Bronchial epithelial cell (primary cell): ENCODE data around the gene PKD2L2. TPM values are rescaled to one million over a fixed set of nuclear protein-coding genes. Genes with fewer than 3 reads are reported as not detected.

Experiments
- DNase-seq: peaks from one replicate; pipeline ENCODE4 v3.0.0-alpha.2; 2010; ENCODE audit warnings: low read depth
- FAIRE-seq: peaks from 2 replicates; lab custom pipeline; 2011; peaks lifted over from hg19 to GRCh38; lab: Jason Lieb, UNC
- H3K27me3 ChIP-seq: 2 replicates; pipeline ENCODE4 v1.5.1; 2011; ENCODE audit warnings: low read length; ENCODE audit not compliant: control insufficient read depth, insufficient read depth
- H3K36me3 ChIP-seq: 2 replicates; pipeline ENCODE4 v1.5.1; 2011; ENCODE audit warnings: low read length; ENCODE audit not compliant: control insufficient read depth, insufficient read depth
- H3K4me3 ChIP-seq: 2 replicates; pipeline ENCODE4 v1.5.1; 2011; ENCODE audit warnings: mild to moderate bottlenecking, low read depth, low read length, control low read depth
- CTCF ChIP-seq: IDR thresholded peaks from 2 replicates; pipeline ENCODE4 v1.5.1; 2011; ENCODE audit warnings: mild to moderate bottlenecking, moderate library complexity, low read length, control low read depth, inconsistent platforms; ENCODE audit not compliant: insufficient read depth, severe bottlenecking
- total RNA-seq: library from RNA; depleted of rRNA; stranded (reverse); fragments of >200 nt; gene quantifications from 2 replicates; pipeline ENCODE4 v1.2.1, GENCODE V29; 2014

PKD2L2 gene
- total RNA-seq, 1 donor from 2014 or later = not detected

DNA sequence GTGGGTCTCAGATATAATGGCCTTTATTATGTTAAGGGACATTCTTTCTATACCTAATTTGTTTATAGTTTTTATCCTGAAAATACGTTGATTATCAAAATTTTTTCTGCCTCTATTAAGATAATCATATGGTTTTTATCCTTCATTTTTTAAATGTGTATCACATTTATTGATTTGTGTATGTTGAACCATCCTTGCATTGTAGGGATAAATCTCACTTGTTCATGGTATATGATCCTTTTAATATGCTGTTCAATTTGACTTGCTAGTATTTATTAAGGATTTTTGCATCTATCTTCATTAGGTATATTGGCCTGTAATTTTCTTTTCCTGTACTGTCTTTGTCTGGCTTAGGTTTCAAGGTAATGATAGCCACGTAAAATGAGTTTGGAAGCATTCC lies 25.5 kb downstream of the PKD2L2 start:
- no peak for TF ChIP-seq CTCF
- DNase-seq (no peak), FAIRE-seq (no peak)
- no peaks in the 10 kb centered on the region for H3K27me3 ChIP-seq
- no peak overlapping the region for H3K4me3 ChIP-seq
- no peaks in the 10 kb centered on the region for H3K36me3 ChIP-seq

DNA sequence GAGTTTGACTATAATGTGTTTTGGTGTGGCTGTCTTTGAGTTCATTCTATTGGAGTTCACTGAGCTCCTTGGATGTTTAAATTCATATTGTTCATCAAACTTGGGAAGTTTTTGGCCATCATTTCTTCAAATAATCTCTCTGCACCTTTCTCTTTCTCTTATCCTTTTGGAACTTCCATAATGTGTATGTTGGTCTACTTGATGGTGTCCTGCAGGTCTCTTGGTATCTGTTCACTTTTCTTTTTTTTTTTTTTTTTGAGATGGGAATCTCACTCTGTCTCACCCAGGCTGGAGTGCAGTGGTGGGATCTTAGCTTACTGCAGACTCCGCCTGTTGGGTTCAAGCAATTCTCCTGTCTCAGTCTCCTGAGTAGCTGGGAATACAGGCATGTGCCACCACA lies 27.7 kb downstream of the PKD2L2 start:
- FAIRE-seq (no peak), DNase-seq (no peak)
- Histone ChIP-seq H3K36me3 (no peaks in the 10 kb centered on the region), H3K4me3 (no peak overlapping the region), H3K27me3 (no peaks in the 10 kb centered on the region)
- no peak for TF ChIP-seq CTCF

DNA sequence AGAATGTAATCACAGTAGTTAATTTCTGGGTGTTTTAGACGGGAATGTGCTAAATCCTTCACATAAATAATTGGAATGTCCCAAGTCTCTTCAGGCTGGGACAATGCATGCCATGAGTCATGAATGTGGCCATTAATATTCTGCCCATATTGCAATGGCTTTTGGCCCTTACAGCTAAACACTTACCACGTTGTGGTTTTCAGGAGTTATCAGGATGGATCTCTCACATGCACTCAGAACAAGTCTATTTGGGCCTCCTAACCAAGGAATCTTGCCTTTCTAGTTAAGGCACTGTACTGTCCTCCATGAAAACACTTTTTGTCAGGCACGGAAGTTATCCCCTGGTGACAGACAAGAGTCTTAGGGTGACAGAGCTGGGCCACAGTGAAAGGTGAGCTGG lies 32.7 kb downstream of the PKD2L2 start:
- DNase-seq = no peak
- H3K36me3 ChIP-seq = no peaks in the 10 kb centered on the region
- FAIRE-seq = no peak
- H3K4me3 ChIP-seq = no peak overlapping the region
- TF ChIP-seq CTCF = no peak
- H3K27me3 ChIP-seq = no peaks in the 10 kb centered on the region

DNA sequence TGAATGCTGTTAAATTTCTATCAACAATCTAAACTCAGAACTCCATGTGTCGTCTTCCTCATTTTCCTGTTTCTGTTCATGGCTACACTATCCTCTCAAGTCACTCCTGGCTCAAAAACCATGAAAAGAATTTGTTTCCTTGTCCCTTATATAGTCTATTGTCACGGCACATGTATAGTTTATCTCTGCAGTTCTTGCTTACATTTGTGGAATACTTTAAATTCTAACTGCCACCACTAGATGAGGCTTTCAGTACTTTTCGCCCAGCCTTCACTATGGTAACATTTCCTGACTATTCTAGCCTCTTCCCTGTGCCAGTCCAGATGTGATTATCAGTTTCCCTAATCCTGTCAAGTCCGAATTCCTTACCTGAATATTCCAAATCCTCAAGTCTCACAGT lies 34.6 kb downstream of the PKD2L2 start:
- no peak for TF ChIP-seq CTCF
- DNase-seq (no peak), FAIRE-seq (no peak)
- Histone ChIP-seq H3K4me3 (no peak overlapping the region), H3K36me3 (no peaks in the 10 kb centered on the region), H3K27me3 (no peaks in the 10 kb centered on the region)

DNA sequence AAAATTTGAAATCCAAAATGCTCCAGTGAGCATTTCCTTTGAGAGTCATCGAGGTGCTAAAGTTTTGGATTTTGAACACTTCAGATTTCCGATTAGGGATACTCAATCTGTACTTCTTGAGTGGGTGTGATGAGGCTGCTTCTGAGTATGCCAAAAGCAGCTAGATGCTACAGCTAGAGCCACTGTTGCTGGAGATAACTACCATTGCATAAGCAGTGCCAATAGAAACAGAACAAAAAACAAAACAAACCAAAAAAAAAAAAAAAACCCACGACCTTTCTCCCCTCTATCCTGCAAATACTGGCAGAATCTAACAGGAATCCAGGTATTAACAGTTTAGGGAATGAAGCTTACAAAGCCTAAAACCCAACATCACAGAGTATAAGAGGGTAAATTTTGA lies 43.5 kb downstream of the PKD2L2 start:
- FAIRE-seq (no peak), DNase-seq (no peak)
- Histone ChIP-seq H3K4me3 (no peak overlapping the region), H3K36me3 (no peaks in the 10 kb centered on the region), H3K27me3 (no peaks in the 10 kb centered on the region)
- no peak for TF ChIP-seq CTCF

GRCh38 chr5:137933491-137933911 lies 44.2 kb downstream of the PKD2L2 start:
- DNase-seq (no peak), FAIRE-seq (no peak)
- H3K27me3 ChIP-seq = no peaks in the 10 kb centered on the region
- no peak overlapping the region for H3K4me3 ChIP-seq
- H3K36me3 ChIP-seq = no peaks in the 10 kb centered on the region
- no peak for TF ChIP-seq CTCF
